ENCODE measurements around the gene KCNJ5.

GRCh38 chr11:128843198-128843785 lies 47.9 kb upstream of the KCNJ5 start:
- TF ChIP-seq POLR2A (IDR thresholded peaks at IDR 0.05), result no peak
- no peak for TF ChIP-seq CTCF (IDR thresholded peaks at IDR 0.05)
- TF ChIP-seq POLR2AphosphoS5 (IDR thresholded peaks at IDR 0.05), result no peak

Measured in breast epithelium (tissue), 3 donors.